Brain microvascular endothelial cell (primary cell): ENCODE results near the gene RNASEH1.

Source experiments
- DNase-seq: peaks from one replicate; pipeline ENCODE4 v3.0.0-alpha.2; 2020
- H3K27ac ChIP-seq: fragments of 250-450 bp; sonication (Bioruptor Pico); 2 replicates; pipeline ENCODE4 v1.5.1; 2020; ENCODE audit warnings: mild to moderate bottlenecking, moderate library complexity
- H3K27me3 ChIP-seq: fragments of 250-450 bp; sonication (Bioruptor Pico); replicated peaks from 2 replicates; pipeline ENCODE4 v1.5.1; 2020; ENCODE audit warnings: mild to moderate bottlenecking
- H3K36me3 ChIP-seq: fragments of 250-450 bp; sonication (Bioruptor Pico); replicated peaks from 2 replicates; pipeline ENCODE4 v1.5.1; 2020; ENCODE audit warnings: mild to moderate bottlenecking
- H3K4me3 ChIP-seq: 2 replicates; pipeline ENCODE4 v1.5.1; 2011; ENCODE audit warnings: low read depth, mild to moderate bottlenecking, control low read depth, low read length, moderate library complexity
- CTCF ChIP-seq: IDR thresholded peaks from 2 replicates; pipeline ENCODE4 v1.5.1; 2011; ENCODE audit warnings: low read depth, mild to moderate bottlenecking, moderate library complexity, low read length, control low read depth, inconsistent platforms; ENCODE audit errors: missing control alignments
- in situ Hi-C: cut with HindIII; loops from 2 replicates; pipeline ENCODE4 v1.10.0; 2017; ENCODE audit warnings: low sequenced_read_pairs, low pct_ligation_motif_present

The RNASEH1 gene

GRCh38 chr2:3586220-3586619 is 28.1 kb upstream of the RNASEH1 start:
- in situ Hi-C loops, result no loop called here
- TF ChIP-seq CTCF, result no peak

DNA sequence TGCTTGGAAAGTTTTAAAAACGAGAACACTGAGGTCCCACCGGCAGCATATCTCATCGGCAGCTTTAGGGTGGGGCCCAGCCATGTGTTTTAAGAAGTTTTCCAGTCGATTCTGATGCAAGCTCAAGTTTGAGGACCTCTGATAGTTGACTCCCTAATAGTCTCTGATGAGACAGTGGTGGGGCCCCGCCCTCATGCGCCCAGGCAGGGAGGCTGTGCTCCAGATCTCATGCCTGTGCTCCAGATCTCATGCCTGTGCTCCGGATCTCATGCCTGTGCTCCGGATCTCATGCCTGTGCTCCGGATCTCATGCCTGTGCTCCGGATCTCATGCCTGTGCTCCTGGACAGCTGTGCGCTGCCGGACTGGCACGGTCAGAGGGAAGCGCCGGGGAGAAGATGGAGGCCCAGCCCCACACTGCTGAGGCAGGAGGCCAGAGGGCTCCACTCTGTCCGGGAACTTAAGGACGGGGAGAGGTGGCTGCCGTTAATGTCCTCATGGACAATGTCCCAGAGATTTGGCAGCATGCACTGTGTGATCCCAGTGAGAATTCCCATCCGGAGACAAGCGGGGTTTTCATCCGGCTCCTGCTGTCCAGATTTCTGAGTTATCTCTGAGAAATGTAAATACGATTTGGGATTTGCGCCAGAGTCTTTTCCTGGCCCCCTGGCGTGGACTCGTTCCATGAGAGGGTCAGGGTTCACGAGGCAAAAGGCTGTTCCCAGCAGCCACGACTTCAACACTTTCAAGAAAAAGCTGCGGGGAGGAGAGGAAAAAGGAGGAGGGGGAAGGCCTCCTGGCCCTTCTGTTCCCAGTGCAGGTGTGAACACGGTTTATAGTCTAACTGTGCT is 27.4 kb upstream of the RNASEH1 start:
- peak overlapping the region; percentile 74 for H3K27ac ChIP-seq
- peaks cover 18% of the 10 kb centered on the region for H3K36me3 ChIP-seq
- no peak for TF ChIP-seq CTCF
- peak; percentile 76 for DNase-seq
- H3K4me3 ChIP-seq, result peak overlapping the region; percentile 20
- in situ Hi-C loops, result no loop called here
- no peaks in the 10 kb centered on the region for H3K27me3 ChIP-seq

More at GRCh38 chr2:3586220-3586619, 28.1 kb upstream of the RNASEH1 start:
- DNase-seq, result no peak
- H3K27ac ChIP-seq, result peak overlapping the region; percentile 74
- H3K27me3 ChIP-seq, result no peaks in the 10 kb centered on the region
- H3K36me3 ChIP-seq, result peaks cover 11% of the 10 kb centered on the region
- no peak overlapping the region for H3K4me3 ChIP-seq

DNA sequence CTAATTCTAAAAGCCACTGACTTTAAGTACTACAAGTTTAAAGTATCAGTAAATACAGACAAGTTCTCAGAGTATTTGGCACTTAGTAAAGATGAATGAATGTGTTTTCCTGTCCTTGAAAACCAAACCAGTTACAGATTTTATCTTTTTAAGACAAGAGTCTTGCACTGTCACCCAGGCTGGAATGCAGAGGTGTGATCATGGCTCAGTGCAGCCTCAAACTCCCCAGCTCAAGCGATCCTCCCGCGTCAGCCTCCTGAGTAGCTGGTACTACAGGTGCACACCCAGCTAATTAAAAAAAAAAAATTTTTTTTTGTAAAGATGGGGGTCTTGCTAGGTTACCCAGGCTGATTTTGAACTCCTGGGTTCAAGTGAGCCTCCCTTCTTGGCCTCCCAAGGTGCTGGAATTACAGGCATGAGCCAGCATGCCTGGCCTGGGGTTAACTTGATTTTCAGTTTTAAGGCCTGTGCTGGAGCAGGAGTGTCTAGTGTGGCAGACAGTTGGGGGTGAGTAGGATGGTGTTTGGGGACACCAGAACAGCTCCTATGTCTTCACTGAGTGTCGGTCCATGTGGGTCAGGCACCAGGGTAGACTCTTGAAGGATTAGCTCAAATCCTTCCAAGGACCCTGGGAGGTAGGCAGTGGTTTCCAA is 26.6 kb upstream of the RNASEH1 start:
- peaks cover 25% of the 10 kb centered on the region for H3K36me3 ChIP-seq
- no peak for DNase-seq
- H3K27me3 ChIP-seq, result no peaks in the 10 kb centered on the region
- H3K4me3 ChIP-seq, result no peak overlapping the region
- in situ Hi-C loops, result no loop called here
- TF ChIP-seq CTCF, result no peak
- H3K27ac ChIP-seq, result peak overlapping the region; percentile 74

DNA sequence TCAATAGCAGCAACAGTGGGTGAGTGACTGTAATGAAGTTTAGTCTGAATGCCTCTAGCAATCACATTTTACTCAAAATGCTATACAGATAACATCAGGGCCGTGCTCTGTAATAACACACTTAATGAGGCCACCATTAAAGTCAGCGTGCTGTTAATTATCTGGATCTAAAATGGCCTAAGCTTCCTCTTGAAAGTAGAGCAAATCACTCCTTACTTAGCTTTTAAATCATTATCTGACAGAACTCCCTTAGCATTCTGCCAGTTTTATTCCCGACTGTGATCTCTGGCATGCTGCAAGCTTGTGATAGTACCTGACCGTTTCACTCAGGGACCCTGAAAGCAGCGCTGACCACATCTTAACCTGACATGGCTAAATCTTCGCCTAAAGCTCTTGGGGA is 25.9 kb upstream of the RNASEH1 start:
- DNase-seq, result no peak
- no peak overlapping the region for H3K27ac ChIP-seq
- no peak overlapping the region for H3K4me3 ChIP-seq
- in situ Hi-C loops, result no loop called here
- H3K27me3 ChIP-seq, result no peaks in the 10 kb centered on the region
- H3K36me3 ChIP-seq, result peaks cover 32% of the 10 kb centered on the region
- TF ChIP-seq CTCF, result no peak

- H3K36me3 ChIP-seq, result peaks cover 55% of the 10 kb centered on the region
- TF ChIP-seq CTCF, result no peak
- in situ Hi-C loops, result no loop called here
These were observed 23.5 kb upstream of the RNASEH1 start for GRCh38 chr2:3581367-3582262.

More at GRCh38 chr2:3581367-3582262, 23.5 kb upstream of the RNASEH1 start:
- no peak for DNase-seq
- no peak overlapping the region for H3K27ac ChIP-seq
- H3K4me3 ChIP-seq, result no peak overlapping the region
- H3K27me3 ChIP-seq, result no peaks in the 10 kb centered on the region
